Activated naive CD4-positive, alpha-beta T cell (primary cell): Measurements from ENCODE around the gene CLRN2.
"Not testable (repeated sequence)": the region's sequence is repeated elsewhere in the genome, so short reads cannot be mapped to it uniquely, and the experiment has no call there.

Source experiments
- DNase-seq, 4 experiments: peaks; one replicate each; lab custom pipeline; 2025; lab: John Stamatoyannopoulos, UW

Gene CLRN2

GRCh38 chr4:17504081-17504480, 10.9 kb upstream of the CLRN2 start:
- DNase-seq: no peak

DNA sequence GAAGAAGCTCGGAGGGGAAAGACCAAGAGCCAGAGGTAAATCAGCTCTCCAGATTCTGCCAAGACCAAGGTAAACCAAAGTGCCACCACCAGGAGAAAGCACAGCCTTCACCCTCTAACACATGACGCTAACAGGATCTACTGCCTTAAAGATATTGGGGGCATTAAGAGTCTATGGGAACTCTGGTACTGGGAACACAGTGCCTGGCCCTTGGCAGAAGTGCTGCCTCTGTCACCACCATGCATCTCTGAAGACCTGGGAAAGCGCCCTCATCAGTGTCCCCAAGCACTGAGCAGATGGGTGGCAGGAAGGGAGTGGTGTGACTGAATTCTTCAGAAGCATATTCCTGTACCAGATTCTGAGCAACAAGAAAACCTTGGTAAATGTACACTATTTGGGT, 4.4 kb upstream of the CLRN2 start:
- no peak for DNase-seq

- DNase-seq: no peak
These were observed 3.9 kb upstream of the CLRN2 start for GRCh38 chr4:17511051-17511450.

GRCh38 chr4:17511509-17511949, 3.4 kb upstream of the CLRN2 start:
- DNase-seq: peak; percentile 17 to 50 (median 30)

GRCh38 chr4:17511950-17512795, 2.8 kb upstream of the CLRN2 start, which contains the start of gene QDPR:
TSS of gene QDPR (minus strand) at chr4:17512090. CDS start at chr4:17512054, 36 bp downstream.
- DNase-seq: peak; percentile 37 to 74 (median 54)

- no peak for DNase-seq
These were observed 1.8 kb upstream of the CLRN2 start for GRCh38 chr4:17512973-17513665.

DNA sequence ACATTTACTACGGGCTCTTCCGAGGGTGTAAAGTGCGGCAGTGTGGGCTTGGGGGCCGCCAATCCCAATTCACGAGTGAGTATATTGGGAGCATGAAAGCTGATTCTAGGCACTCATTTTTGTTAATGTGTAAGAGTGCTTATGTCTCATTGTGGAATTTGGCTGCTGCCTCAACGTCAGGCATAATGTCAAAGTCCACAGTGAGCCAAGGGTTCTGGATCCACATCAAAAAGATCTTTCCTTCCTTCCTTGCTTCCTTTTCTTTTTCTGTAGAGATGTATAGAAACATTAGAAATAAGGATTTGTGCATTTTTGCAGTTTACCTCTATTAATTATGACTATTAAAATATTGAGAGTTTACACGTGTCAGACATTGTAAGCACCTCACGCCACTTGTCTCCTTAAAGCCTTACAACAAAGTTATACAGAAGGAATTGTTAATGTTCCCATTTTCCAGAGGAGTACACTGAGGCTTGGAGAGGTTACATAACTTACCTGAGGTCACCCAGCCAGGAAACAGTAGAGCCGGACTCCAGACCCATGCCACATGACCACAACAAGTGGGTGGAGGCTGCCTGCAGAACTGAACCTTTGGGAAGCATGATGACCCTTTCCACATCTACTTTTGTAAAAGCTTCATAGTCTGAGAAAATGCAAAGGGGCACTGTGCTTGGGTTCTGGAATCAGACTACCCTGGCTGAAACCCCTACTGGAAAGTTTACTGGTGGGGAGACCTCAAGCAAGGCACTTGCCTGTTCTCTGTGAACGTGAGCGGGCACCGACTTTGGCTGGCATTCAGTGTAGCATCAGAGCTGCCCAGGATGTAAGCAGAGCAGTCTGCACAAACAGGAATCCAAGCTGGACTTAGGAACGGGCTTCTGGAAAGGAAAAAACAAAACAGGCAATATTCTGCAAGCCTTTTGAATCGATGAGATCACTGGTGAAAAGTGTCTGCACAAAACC, 761 bp downstream of the CLRN2 start:
- DNase-seq: no peak

DNA sequence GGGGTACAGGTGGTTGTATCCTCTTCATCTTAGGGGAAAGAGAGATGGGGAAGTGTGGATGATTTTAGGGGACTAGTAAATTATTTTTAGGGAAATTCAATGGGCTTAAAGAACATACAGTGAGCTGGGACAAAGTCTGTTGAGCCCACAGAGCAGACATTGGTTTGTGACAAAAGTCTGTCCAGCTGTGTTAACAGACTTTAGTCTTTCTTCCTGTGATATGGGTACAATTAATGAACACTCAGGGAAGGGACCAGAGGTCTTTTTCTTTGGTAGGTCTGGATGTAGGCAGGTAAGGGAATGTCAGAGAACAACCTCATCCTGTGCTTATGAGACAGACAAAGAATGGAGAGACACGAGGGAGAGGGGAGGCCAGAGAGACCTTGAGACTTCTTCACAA, 2.0 kb downstream of the CLRN2 start:
- DNase-seq: no peak

DNA sequence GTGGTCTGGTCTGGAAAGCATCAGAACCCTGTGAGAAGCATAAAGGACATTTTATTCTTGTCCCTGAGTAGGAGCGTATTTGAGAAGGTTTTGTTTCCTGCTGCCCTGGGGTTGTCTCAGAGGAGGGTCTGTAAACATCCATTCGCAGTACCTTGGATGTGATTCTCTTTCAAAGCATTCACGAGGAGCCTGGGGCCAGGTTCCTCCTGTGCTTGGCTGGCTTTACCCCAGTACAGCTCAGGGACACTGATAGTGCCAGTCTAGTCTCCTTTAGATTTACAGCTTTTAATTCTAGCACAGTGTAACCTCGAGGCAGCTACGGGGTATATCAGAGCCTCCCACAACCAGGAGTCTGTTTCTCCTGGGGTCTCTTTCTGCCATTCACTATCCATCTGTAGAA, 2.7 kb downstream of the CLRN2 start:
- DNase-seq: no peak

DNA sequence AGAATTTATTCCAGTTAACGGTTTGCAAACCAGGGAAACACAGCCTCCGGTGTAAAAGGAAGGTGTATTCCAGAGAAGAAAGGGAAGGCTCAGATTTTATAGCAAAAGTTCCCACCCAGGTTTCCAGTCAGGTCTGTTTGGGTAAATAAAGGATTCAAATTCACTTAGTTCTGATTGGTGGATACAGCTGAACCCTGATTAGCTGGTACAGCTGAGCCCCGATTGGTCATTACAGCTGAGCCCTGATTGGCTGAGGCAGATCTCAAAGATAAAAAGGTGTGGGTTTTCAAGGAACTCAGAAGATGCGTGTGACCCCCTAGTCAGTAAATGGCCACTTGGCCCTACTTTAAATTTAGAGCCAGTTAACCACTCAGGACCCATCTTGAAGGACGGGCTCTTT, 6.6 kb downstream of the CLRN2 start:
- no peak for DNase-seq

GRCh38 chr4:17523662-17524061, 8.7 kb downstream of the CLRN2 start:
- no peak for DNase-seq

DNA sequence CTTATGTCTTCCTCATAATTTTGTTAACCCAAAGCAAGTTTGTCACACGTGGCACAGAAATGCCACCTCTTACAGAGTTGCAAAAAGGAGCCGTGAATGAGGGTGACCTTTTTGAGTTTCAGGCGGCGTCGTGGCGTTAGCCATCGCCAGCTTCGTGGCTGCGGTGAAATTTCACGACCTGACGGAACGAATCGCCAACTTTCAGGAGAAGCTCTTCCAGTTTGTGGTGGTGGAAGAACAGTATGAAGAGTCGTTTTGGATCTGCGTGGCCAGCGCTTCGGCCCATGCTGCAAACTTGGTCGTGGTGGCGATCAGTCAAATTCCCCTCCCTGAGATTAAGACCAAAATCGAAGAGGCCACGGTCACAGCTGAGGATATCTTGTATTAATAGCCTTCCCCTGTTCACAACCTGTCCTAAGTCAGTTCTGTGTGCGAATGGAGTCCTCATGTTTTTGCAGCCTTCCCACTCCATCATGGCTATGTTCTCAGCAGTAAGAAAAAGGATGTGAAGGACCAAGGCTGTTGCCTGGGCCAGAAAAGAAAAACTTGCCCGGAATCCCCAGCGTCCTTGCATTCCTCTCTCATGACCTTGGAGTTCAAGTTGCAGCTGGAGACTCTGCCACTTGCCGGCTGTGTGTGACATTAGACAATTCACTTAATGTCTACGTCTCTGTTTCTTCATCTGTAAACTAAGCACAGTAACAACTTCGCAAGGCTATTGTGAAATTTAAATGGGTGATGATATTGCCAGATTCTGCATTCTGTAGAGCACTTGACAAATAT, 11.9 kb downstream of the CLRN2 start:
- no peak for DNase-seq

GRCh38 chr4:17528551-17529165, 13.7 kb downstream of the CLRN2 start:
- no peak for DNase-seq

DNA sequence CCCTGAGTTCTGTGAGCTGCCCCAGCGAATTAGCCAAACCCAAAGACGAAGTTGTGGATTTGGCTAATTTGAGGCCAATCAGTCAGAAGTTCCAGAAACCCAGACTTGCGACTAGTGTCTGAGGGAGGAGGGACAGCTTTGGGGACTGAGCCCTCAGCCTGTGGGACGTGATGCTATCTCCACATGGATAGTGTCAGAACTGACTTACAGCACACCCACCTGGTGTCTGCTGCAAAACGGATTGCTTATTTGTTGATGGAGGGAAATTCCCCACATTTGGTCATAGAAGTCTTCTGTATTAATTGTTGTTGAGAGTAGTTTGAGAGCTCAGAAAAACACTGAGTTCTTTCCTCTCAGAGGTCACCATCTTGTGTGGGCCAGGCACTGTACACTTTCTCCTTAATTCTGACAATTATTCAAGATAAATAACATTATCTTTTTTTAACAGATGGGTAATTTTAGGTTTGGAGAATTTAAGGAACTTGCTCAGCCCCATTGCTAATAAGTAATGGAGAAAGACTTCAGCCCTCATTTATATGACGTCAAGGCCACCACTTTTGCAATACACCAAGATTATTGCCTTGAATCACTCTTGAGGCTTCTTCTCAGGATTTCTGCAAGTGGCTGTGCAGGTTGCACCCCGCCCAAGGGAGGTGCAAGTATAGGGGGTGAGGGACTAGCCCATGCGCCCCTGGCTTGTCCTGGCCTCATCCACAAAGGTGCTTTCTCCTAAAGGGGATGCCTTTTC, 16.7 kb downstream of the CLRN2 start:
- DNase-seq: no peak

DNA sequence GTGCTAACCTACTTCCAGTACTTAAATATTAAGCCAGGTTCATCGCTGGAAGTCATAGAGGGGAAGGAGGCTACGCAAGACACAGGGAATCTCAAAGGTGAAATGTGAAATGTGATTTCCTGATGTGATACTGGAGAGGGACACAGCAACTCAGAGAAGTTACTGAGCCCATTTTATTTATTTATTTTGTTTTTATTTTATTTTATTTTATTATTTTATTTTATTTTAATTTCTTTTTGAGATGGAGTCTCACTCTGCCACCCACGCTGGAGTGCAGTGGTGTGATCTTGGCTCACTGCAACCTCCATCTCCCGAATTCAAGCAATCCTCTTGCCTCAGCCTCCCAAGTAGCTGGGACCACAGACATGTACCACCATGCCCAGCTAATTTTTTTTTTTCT, 19.7 kb downstream of the CLRN2 start:
- no peak for DNase-seq

GRCh38 chr4:17535242-17535641, 20.3 kb downstream of the CLRN2 start:
- no peak for DNase-seq

GRCh38 chr4:17535906-17536305, 20.9 kb downstream of the CLRN2 start:
- DNase-seq: no peak

DNA sequence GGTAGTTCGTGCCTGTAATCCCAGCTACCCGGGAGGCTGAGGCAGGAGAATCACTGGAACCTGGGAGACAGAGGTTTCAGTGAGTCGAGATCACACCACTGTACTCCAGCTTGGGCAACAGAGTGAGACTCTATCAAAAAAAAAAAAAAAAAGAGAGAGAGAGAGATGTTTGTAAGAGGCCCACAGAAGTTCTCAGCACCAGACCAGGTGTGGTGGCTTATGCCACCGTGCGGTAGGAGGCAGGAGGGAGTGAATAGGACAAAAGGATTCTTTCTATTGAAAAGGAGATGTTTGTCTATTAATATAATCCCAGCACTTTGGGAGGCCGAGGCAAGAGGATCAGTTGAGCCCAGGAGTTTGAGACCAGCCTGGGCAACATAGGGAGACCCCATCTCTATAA, 22.1 kb downstream of the CLRN2 start:
- DNase-seq: not testable (repeated sequence)

GRCh38 chr4:17544205-17544604, 29.2 kb downstream of the CLRN2 start:
- DNase-seq: no peak

- DNase-seq: no peak
These were observed 29.9 kb downstream of the CLRN2 start for GRCh38 chr4:17544831-17545234.
